ENCODE results near the gene PDE3A.

Gene PDE3A

DNA sequence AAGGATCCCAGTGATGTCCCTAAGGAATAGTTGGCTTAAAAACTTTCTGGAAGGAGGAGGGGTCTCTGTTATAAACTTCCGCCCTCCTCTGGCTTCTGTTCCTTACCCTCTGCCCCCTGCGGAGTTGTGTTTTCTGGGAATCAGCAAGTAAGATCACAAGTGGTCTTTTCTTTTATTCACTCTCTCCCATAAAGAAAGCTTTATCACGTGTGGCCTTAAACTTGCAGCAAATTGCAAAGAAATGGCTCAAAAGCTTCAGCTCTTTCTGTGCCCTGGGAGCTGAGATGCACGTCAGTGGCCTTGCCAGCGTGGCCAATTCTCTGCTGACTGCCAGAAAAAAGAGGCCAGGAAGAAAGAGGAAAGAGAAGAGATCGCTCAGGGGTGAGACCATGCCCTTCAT, 326.9 kb downstream of the PDE3A start, which contains the start of gene SLCO1C1:
TSS of gene SLCO1C1 (plus strand) at position 101 of the 400 bp plus-strand sequence. CDS start 4,245 bp downstream, outside the sequence.
- TF ChIP-seq, protein P1, sequence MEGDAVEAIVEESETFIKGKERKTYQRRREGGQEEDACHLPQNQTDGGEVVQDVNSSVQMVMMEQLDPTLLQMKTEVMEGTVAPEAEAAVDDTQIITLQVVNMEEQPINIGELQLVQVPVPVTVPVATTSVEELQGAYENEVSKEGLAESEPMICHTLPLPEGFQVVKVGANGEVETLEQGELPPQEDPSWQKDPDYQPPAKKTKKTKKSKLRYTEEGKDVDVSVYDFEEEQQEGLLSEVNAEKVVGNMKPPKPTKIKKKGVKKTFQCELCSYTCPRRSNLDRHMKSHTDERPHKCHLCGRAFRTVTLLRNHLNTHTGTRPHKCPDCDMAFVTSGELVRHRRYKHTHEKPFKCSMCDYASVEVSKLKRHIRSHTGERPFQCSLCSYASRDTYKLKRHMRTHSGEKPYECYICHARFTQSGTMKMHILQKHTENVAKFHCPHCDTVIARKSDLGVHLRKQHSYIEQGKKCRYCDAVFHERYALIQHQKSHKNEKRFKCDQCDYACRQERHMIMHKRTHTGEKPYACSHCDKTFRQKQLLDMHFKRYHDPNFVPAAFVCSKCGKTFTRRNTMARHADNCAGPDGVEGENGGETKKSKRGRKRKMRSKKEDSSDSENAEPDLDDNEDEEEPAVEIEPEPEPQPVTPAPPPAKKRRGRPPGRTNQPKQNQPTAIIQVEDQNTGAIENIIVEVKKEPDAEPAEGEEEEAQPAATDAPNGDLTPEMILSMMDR (IDR thresholded peaks at IDR 0.05; ENCODE audit: borderline replicate concordance, insufficient read depth, low read depth, low read length) = no peak
- no peak within 1 kb of the TSS for H3K4me3 ChIP-seq (ENCODE audit: low read depth, low read length)

DNA sequence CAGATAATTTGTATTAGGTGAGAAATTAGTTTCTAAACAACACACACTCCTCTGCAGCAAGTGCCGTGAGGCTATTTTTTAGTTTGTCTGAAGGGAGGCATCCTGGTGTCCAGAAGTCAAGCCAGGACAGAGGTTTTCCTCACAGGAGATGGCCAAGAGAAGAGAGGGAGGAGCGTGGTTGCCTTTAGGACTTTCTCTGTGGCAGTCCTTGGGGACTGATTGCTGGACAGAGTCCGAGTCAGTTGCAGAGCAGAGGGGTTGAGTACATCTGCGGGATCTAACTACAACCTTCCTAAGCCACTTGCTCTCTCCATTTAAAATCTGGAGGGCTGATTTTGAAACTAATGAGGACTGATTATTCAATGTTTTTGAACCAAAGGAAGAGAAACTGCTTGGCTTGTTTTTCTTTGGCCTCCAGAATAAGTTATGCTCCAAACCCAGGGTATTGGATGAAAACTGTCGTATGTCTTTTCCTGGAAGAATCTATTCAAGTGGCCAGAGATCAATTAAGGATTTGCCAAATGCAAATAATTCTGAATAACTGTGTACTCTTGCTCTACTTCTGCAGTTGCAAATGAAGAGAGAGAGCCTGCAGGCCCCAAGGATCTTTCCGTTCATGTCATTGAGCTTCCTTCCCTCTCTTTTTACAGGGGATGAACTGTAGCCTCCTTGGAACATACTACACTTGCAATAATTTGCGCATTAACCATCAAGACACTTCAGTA, 328.0 kb downstream of the PDE3A start:
- H3K4me3 ChIP-seq (ENCODE audit: low read depth, low read length) = no peak overlapping the region
- TF ChIP-seq, protein P1 (IDR thresholded peaks at IDR 0.05; ENCODE audit: borderline replicate concordance, insufficient read depth, low read depth, low read length) = no peak

DNA sequence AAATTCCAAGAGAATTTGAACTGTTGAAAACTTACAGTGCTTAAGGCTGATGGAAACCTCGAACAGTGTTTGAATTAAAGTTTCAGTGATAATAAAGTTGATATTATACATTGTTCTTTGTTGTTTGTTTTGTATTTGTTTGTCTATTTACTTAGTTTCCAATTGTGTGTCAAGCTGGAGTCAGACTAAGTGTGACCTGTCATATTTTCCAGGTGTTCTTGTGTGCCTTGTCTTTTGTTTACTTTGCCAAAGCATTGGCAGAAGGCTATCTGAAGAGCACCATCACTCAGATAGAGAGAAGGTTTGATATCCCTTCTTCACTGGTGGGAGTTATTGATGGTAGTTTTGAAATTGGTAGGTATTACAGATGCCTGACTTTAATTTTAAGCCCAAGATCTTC, 332.8 kb downstream of the PDE3A start:
- TF ChIP-seq, protein P1 (IDR thresholded peaks at IDR 0.05; ENCODE audit: borderline replicate concordance, insufficient read depth, low read depth, low read length) = no peak
- H3K4me3 ChIP-seq (ENCODE audit: low read depth, low read length) = no peak overlapping the region

DNA sequence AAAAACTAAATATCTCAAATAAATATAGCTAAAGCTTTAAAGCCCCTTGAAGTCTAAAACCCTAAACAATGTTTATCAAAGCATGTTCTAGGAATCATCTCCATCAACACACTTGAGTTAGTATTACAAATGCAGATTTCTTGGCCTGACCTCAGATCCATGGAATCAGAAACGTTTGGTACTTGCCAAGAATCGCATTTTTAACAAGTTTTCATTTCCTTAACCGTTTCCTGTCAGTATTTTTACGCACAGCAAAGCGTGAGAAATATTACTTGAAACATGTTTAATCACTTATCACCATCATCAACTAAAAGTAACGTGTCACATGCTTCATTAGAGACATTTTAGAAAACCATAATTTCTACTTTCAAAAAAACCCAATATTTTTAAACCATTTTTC, 336.5 kb downstream of the PDE3A start:
- TF ChIP-seq, protein P1 (IDR thresholded peaks at IDR 0.05; ENCODE audit: borderline replicate concordance, insufficient read depth, low read depth, low read length) = no peak
- no peak overlapping the region for H3K4me3 ChIP-seq (ENCODE audit: low read depth, low read length)

DNA sequence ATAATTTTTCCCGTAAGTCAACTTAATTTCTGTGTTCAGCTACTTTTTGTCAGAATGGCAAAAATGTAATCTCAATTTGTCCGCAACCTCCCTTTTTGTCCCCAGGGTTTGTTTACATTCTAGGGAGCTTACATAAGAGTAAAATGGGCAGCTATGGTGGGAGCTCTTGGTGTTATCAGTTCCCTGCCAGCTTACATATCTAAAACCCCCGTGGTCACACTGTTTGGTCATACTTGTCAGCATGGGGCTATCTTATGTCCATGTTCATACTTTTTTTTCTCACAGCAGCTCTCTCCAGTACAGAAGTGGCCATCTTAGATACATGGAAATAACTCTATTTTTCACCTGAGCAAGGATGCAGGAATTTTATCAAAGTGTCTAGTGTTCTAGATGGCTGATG, 343.5 kb downstream of the PDE3A start:
- TF ChIP-seq, protein P1 (IDR thresholded peaks at IDR 0.05; ENCODE audit: borderline replicate concordance, insufficient read depth, low read depth, low read length) = no peak

DNA sequence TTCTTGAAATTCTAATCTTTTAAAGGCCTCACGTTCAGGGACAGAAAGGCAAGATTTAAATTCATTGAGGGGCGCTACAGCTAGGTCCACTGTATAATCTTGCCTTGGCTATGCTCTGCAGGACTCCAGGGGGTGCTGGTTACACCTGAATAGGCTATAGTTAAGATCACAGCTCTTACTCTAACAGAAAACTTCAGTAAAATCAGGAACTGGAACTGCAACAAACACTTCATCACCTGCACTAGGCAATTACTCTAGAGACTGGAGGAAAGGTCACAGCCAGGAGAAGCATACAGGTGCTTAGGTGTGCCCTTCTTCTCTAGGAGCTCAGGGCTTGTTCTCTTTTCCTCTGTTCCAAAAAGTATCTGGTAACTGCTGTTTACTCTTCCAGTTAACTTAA, 347.7 kb downstream of the PDE3A start:
- no peak overlapping the region for H3K4me3 ChIP-seq (ENCODE audit: low read depth, low read length)
- TF ChIP-seq, protein P1 (IDR thresholded peaks at IDR 0.05; ENCODE audit: borderline replicate concordance, insufficient read depth, low read depth, low read length) = no peak

More for the DNA sequence above, 343.5 kb downstream of the PDE3A start:
- no peak overlapping the region for H3K4me3 ChIP-seq (ENCODE audit: low read depth, low read length)

DNA sequence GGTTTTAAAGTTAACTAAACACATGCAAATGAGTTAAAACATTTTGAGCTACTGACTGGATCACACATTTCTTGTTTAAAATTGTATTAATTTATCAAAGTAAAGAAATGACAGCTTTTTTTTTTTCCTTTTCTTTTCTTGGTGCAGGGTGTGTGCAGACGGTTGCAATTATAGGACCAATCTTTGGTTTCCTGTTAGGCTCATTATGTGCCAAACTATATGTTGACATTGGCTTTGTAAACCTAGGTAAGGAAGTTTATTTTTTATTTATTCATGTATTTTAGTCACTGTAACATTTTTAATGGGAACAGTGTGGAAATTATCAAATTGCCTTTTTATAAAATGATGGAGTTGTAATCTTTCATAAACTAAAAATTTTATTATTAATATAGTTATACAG, 348.6 kb downstream of the PDE3A start:
- TF ChIP-seq, protein P1 (IDR thresholded peaks at IDR 0.05; ENCODE audit: borderline replicate concordance, insufficient read depth, low read depth, low read length) = no peak
- no peak overlapping the region for H3K4me3 ChIP-seq (ENCODE audit: low read depth, low read length)
